ENCODE data around the gene GNG7.

- TF ChIP-seq CTCF (IDR thresholded peaks at IDR 0.05) (no peak), JAZF1 (CRISPR knock-in tag; IDR thresholded peaks at IDR 0.05) (no peak), ERG (CRISPR knock-in tag; IDR thresholded peaks at IDR 0.05) (no peak), FOXP4 (CRISPR knock-in tag; IDR thresholded peaks at IDR 0.05) (no peak)
Measured at GRCh38 chr19:2588081-2588777, 114.3 kb downstream of the GNG7 start.

Measured in WTC11 (cell line).